PFSK-1 (cell line): ENCODE data around the gene PPP1R18.

Experiments
- FOXP2 ChIP-seq: optimal IDR thresholded peaks from 2 replicates; pipeline ENCODE3; 2011; ENCODE audit warnings: borderline replicate concordance, control low read depth, inconsistent platforms; ENCODE audit not compliant: insufficient read depth; ENCODE audit errors: extremely low read length, extremely low read depth
- POLR2AphosphoS5 ChIP-seq: IDR thresholded peaks from 2 replicates; pipeline ENCODE4 v1.6.1; 2012; ENCODE audit warnings: low read depth, mild to moderate bottlenecking, control low read depth, low read length, moderate library complexity
- REST ChIP-seq, 2 experiments: IDR thresholded peaks; 2 replicates each; pipeline versions ENCODE4 v1.6.1 to v1.8.0; 2011 to 2012; ENCODE audit warnings: low read depth in 2 of 2, low read length in 2 of 2, control low read depth in 1 of 2, inconsistent platforms in 1 of 2, mild to moderate bottlenecking in 1 of 2, moderate library complexity in 1 of 2; ENCODE audit not compliant: insufficient read depth in 1 of 2
- SIN3A ChIP-seq: IDR thresholded peaks from 2 replicates; pipeline ENCODE4 v1.6.1; 2012; ENCODE audit warnings: mild to moderate bottlenecking, low read length, moderate library complexity, borderline replicate concordance; ENCODE audit not compliant: insufficient read depth
- TAF1 ChIP-seq: IDR thresholded peaks from 2 replicates; pipeline ENCODE4 v1.6.1; 2012; ENCODE audit warnings: low read length, control low read depth, borderline replicate concordance; ENCODE audit not compliant: insufficient read depth

Gene PPP1R18

GRCh38 chr6:30672445-30673253 lies 13.8 kb downstream of the PPP1R18 start, which contains the start of gene DHX16:
Gene DHX16, minus strand, starts transcription at chr6:30673006. Its CDS starts 165 bp downstream, at chr6:30672841.
- TF ChIP-seq FOXP2 (no peak), REST (IDR thresholded peaks at IDR 0.05; ENCODE audit: insufficient read depth in 1 of 2, low read depth in 2 of 2, low read length in 2 of 2) (peak in 1 of 2 experiments; percentile 57; a peak in 1 of 4 replicates), SIN3A (peak; percentile 89), POLR2AphosphoS5 (peak; percentile 85), TAF1 (peak; percentile 77; the same call in 1 of the 2 replicates)

- TF ChIP-seq POLR2AphosphoS5: no peak
- TF ChIP-seq FOXP2: no peak
- TF ChIP-seq SIN3A: no peak
- no peak for TF ChIP-seq REST (IDR thresholded peaks at IDR 0.05; ENCODE audit: insufficient read depth in 1 of 2, low read depth in 2 of 2, low read length in 2 of 2)
- TF ChIP-seq TAF1: no peak
These were observed 15.5 kb downstream of the PPP1R18 start for GRCh38 chr6:30670760-30671527.

GRCh38 chr6:30664994-30665767 lies 21.3 kb downstream of the PPP1R18 start:
- no peak for TF ChIP-seq FOXP2
- TF ChIP-seq POLR2AphosphoS5: no peak
- TF ChIP-seq REST (IDR thresholded peaks at IDR 0.05; ENCODE audit: insufficient read depth in 1 of 2, low read depth in 2 of 2, low read length in 2 of 2): no peak
- TF ChIP-seq TAF1: no peak
- no peak for TF ChIP-seq SIN3A

- TF ChIP-seq FOXP2: no peak
- TF ChIP-seq TAF1: no peak
- no peak for TF ChIP-seq SIN3A
These were observed 29.0 kb downstream of the PPP1R18 start for GRCh38 chr6:30657454-30657853.

- no peak for TF ChIP-seq REST (IDR thresholded peaks at IDR 0.05; ENCODE audit: insufficient read depth in 1 of 2, low read depth in 2 of 2, low read length in 2 of 2)
- no peak for TF ChIP-seq SIN3A
- no peak for TF ChIP-seq POLR2AphosphoS5
- TF ChIP-seq TAF1: no peak
- TF ChIP-seq FOXP2: no peak
These were observed 29.9 kb downstream of the PPP1R18 start for GRCh38 chr6:30656513-30656912.
